NT2/D1 (cell line): ENCODE results near the gene ZDHHC19.
"Not testable (repeated sequence)": the region's sequence is repeated elsewhere in the genome, so short reads cannot be mapped to it uniquely, and the experiment has no call there.

Experiments used
- DNase-seq: peaks from one replicate; pipeline ENCODE4 v3.0.0-alpha.2; 2011; ENCODE audit warnings: low read depth, low spot score
- H3K27me3 ChIP-seq: 2 replicates; pipeline ENCODE4 v1.6.0; 2011; ENCODE audit warnings: mild to moderate bottlenecking; ENCODE audit not compliant: insufficient read length, insufficient read depth
- H3K36me3 ChIP-seq: 2 replicates; pipeline ENCODE4 v1.6.1; 2011; ENCODE audit warnings: mild to moderate bottlenecking, low read length, mixed read lengths; ENCODE audit not compliant: insufficient read depth, insufficient read length
- H3K4me1 ChIP-seq: 2 replicates; pipeline ENCODE4 v1.5.1; 2011; ENCODE audit not compliant: insufficient read depth, insufficient read length
- H3K4me3 ChIP-seq: 2 replicates; pipeline ENCODE4 v1.5.1; 2011; ENCODE audit warnings: low read depth; ENCODE audit not compliant: insufficient read length
- H3K9ac ChIP-seq: 2 replicates; pipeline ENCODE4 v1.6.0; 2011; ENCODE audit warnings: low read depth; ENCODE audit not compliant: insufficient read length
- H3K9me3 ChIP-seq: 2 replicates; pipeline ENCODE4 v1.5.1; 2011; ENCODE audit warnings: mild to moderate bottlenecking, low read length; ENCODE audit not compliant: insufficient read depth
- SUZ12 ChIP-seq: IDR thresholded peaks from 2 replicates; pipeline ENCODE4 v1.6.1; 2011; ENCODE audit not compliant: insufficient read length, insufficient read depth; ENCODE audit errors: extremely low read depth
- YY1 ChIP-seq: IDR thresholded peaks from 2 replicates; pipeline ENCODE4 v1.6.1; 2011; ENCODE audit not compliant: insufficient read length, insufficient read depth
- ZNF274 ChIP-seq: IDR thresholded peaks from 2 replicates; pipeline ENCODE4 v1.6.1; 2011; ENCODE audit warnings: mild to moderate bottlenecking, low read depth, low read length

Gene ZDHHC19

DNA sequence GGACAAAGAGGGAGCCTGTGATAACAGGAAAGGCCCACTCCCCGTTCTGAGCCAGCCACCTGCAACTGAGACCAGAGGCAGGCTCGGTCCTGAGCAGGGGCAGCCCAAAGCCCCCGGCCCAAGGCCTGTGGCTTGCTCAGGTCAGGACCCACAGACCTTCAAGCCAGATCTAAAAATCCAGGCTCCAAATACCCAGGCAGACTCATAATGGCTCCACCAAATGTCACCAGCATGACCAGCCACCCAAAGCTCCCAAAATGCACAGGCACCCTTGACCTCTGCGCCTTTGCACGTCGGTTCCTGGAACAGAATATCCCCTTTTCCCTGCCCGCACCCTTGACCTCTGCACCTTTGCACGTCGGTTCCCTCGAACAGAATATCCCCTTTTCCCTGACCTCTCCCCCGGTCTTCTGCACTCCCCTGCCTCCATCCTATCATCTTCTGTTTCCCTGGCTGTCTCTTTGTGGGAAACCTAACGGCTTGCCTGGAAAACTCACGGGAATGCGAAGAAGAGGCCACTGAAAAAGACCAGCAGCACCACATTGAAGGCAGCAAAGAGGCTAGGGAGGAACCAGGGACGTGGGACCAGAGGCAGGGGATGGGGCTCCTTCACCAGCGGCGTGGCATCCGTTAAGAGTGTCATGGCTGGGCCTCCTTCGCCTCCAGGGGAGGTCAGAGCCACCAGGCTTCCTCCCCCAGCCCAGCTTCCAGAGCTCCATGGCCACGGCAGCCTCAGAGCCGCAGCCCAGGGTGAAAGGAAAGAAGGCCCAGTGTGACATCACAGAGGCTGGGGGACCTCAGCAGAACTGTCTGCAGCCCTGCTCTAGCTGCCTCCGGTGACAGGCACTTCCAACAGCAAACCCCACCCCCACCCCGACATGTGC lies at the start of gene ZDHHC19:
Gene ZDHHC19 (minus strand): TSS at position 728 of the 884 bp plus-strand sequence. CDS start 85 bp downstream, at position 643.
- no peak for DNase-seq
- H3K4me3 ChIP-seq, result no peak within 1 kb of the TSS
- peaks cover 21% of the 10 kb centered on the region for H3K4me1 ChIP-seq
- peak within 1 kb of the TSS; percentile 64 for H3K9ac ChIP-seq
- no peaks in the 10 kb centered on the region for H3K36me3 ChIP-seq
- H3K9me3 ChIP-seq, result no peaks in the 10 kb centered on the region
- no peak for TF ChIP-seq YY1
- TF ChIP-seq SUZ12, result no peak
- TF ChIP-seq ZNF274, result no peak
- H3K27me3 ChIP-seq, result peaks cover 21% of the 10 kb centered on the region

GRCh38 chr3:196260784-196261183 lies 49.6 kb upstream of the ZDHHC19 start:
- Histone ChIP-seq H3K27me3 (no peaks in the 10 kb centered on the region), H3K9me3 (no peaks in the 10 kb centered on the region), H3K9ac (no peak overlapping the region), H3K4me1 (no peaks in the 10 kb centered on the region), H3K36me3 (peaks cover 27% of the 10 kb centered on the region), H3K4me3 (no peak overlapping the region)
- no peak for TF ChIP-seq ZNF274
- no peak for TF ChIP-seq SUZ12
- TF ChIP-seq YY1, result no peak
- no peak for DNase-seq

DNA sequence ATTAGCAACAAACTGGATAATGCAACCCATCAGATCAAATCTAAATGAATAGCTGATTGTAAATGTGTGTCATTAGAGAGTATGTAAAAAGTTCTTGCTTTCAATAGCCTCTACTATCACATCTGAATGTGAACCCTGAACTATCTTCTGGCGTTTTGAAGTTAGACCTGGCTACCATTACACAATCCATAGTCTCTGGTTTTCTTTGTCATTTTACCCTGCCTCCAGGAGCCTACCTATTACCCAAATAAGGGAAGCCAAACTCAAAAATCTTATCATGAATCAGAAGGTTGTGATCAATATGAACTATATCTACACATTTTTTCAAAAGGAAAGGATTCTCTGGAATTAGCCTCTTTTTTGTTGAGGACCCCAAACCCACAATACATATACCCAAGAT lies 44.6 kb upstream of the ZDHHC19 start:
- DNase-seq, result no peak
- Histone ChIP-seq H3K9me3 (no peaks in the 10 kb centered on the region), H3K4me3 (no peak overlapping the region), H3K36me3 (peaks cover 42% of the 10 kb centered on the region), H3K27me3 (no peaks in the 10 kb centered on the region), H3K9ac (no peak overlapping the region), H3K4me1 (no peaks in the 10 kb centered on the region)
- TF ChIP-seq YY1 (no peak), SUZ12 (no peak), ZNF274 (no peak)

DNA sequence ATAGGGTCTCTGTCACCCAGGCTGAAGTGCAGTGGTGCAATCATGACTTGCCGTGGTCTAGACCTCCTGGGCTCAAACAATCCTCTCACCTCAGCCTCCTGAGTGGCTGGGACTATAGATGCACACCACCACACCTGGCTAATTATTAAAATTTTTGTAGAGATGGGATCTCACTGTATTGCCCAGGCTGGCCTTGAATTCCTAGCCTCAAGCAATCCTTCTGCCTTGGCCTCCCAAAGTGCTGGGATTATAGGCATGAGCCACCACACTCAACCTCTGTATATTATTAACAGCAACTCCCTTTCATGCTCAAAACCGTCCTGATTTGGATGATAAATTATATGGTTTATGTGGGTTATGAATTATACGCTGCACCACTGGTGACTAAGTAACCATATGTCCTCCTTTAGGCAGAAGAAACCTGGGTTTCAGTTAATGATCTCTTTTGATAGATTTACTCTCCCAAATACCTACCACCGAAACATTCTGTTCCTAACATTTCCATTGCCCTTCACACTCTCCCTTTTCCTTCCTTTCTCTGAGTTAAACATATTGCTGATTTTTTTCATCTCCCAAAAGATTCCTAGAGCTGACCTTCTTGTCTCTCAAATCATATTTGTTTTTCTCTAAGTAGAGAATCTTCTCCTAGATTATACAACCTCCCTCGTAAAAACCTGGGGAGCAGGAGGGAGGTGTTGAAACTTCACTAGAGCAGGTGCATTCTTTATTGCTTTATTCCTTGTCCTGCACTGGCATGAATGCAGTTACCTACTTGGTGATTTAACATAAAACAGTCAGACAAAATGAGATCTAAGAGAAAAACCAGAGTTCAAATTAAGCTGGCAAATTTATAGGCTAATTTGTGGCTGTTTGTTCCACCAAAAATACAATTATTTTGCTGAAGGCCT lies 43.4 kb upstream of the ZDHHC19 start:
- Histone ChIP-seq H3K9me3 (no peaks in the 10 kb centered on the region), H3K9ac (no peak overlapping the region), H3K4me1 (no peaks in the 10 kb centered on the region), H3K27me3 (no peaks in the 10 kb centered on the region), H3K36me3 (peaks cover 47% of the 10 kb centered on the region), H3K4me3 (no peak overlapping the region)
- DNase-seq, result no peak
- TF ChIP-seq ZNF274 (no peak), SUZ12 (no peak), YY1 (no peak)

- Histone ChIP-seq H3K9ac (no peak overlapping the region), H3K4me3 (no peak overlapping the region), H3K27me3 (no peaks in the 10 kb centered on the region), H3K4me1 (no peaks in the 10 kb centered on the region), H3K9me3 (no peaks in the 10 kb centered on the region), H3K36me3 (peaks cover 58% of the 10 kb centered on the region)
- DNase-seq, result no peak
- TF ChIP-seq ZNF274, result no peak
- no peak for TF ChIP-seq SUZ12
- no peak for TF ChIP-seq YY1
Measured at GRCh38 chr3:196251918-196252317, 40.7 kb upstream of the ZDHHC19 start.

DNA sequence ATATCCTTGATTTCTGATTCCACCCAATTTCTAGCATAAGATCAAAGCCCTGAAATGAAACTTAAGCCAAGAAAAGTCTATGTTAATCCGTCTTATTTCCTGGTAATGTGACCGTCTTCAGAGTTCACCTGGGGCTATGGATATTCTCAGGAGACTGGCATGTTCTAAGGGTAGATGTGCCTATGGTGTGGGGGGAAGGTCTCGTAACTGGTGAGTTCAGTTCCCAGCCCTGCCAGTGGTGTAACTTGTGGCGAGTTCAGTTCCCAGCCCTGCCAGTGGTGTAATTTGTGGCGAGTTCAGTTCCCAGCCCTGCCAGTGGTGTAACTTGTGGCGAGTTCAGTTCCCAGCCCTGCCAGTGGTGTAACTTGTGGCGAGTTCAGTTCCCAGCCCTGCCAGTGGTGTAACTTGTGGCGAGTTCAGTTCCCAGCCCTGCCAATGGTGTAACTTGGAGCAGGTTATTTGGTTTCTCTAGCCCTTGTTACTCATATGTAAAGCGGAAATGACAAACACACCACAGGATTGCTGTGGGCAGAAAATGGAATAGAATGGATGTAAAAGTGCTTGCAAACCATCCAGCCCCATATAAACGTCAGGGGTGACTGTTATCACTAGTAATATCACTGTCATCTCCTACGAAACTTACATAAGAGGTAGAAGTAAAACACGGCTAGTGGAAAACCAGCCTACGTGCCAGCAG lies 35.6 kb upstream of the ZDHHC19 start:
- H3K27me3 ChIP-seq, result no peaks in the 10 kb centered on the region
- no peak for TF ChIP-seq ZNF274
- no peak for TF ChIP-seq YY1
- no peak for TF ChIP-seq SUZ12
- no peak for DNase-seq
- peaks cover 59% of the 10 kb centered on the region for H3K36me3 ChIP-seq
- no peaks in the 10 kb centered on the region for H3K4me1 ChIP-seq
- H3K9ac ChIP-seq, result no peak overlapping the region
- no peaks in the 10 kb centered on the region; the same call in 1 of the 2 replicates for H3K9me3 ChIP-seq
- no peak overlapping the region for H3K4me3 ChIP-seq

DNA sequence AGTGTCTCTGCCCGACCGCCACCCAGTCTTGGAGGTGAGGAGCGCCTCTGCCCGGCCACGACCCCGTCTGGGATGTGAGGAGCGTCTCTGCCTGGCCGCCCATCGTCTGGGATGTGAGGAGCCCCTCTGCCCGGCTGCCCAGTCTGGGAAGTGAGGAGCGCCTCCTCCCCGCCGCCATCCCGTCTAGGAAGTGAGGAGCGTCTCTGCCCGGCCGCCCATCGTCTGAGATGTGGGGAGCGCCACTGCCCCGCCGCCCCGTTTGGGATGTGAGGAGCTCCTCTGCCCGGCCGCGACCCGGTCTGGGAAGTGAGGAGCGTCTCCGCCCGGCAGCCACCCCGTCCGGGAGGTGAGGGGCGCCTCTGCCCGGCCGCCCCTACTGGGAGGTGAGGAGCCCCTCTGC lies 33.0 kb upstream of the ZDHHC19 start:
- DNase-seq, H3K4me1 ChIP-seq, H3K9ac ChIP-seq, H3K9me3 ChIP-seq, H3K27me3 ChIP-seq, H3K4me3 ChIP-seq: not testable (repeated sequence)
- H3K36me3 ChIP-seq, result peaks cover 69% of the 10 kb centered on the region
